ENCODE data around the gene ZNF641. TPM values are rescaled to one million over a fixed set of nuclear protein-coding genes. Genes with fewer than 3 reads are reported as not detected.

Gene ZNF641
- polyA plus RNA-seq, 2 of the 4 experiments (the other 2 are of a cell fraction) = 9.1 to 11.8 TPM

DNA sequence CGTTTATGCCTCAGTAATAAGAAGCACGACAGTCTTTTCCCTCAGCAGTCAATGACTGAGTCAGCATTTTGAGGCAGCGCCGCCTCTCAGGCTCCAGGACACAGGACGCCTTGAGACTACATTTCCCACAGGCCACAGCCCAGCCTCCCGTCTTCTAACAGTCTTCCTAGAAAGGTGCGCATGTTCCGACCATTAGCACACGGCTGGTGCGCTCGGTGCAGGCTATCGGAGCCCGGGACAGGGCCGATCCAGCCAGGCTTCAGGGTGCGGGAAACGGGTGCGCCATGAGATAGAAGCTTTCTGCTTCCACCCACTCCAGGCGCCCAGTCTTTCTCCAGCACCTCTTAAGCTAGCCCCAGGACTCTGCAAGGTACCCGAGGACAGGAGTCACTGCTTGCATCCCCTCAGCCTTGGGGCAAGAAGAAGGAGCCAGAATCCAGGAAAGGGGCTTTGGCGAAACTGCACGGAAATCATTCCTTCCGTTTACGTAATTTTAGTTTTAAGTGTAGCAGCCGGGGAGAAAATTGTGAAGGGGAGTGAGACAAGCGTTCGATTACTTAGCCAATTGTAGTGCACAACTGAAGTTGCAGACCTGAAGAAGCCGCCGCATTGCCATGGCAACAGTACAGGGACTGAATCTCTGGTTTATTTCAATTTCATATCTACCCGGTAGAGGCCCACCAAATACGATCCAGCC is 54.0 kb downstream of the ZNF641 start:
- 42% methylated on average over 30 of the region's 30 CpGs for WGBS (ENCODE audit: missing lambda C conversion rate)
- peak overlapping the region; percentile 74 for H3K4me2 ChIP-seq
- DNase-seq (ENCODE audit: low read depth in 1 of 2, low spot score in 1 of 2) (peak in 1 of 2 experiments; percentile 71), ATAC-seq (peak; percentile 98 to 99), FAIRE-seq (no peak)
- POLR2A ChIA-PET = no interaction called here
- peak; percentile 99 for TF ChIP-seq MAFK (IDR thresholded peaks at IDR 0.05; ENCODE audit: partially characterized antibody)
- TF ChIP-seq, protein P1, sequence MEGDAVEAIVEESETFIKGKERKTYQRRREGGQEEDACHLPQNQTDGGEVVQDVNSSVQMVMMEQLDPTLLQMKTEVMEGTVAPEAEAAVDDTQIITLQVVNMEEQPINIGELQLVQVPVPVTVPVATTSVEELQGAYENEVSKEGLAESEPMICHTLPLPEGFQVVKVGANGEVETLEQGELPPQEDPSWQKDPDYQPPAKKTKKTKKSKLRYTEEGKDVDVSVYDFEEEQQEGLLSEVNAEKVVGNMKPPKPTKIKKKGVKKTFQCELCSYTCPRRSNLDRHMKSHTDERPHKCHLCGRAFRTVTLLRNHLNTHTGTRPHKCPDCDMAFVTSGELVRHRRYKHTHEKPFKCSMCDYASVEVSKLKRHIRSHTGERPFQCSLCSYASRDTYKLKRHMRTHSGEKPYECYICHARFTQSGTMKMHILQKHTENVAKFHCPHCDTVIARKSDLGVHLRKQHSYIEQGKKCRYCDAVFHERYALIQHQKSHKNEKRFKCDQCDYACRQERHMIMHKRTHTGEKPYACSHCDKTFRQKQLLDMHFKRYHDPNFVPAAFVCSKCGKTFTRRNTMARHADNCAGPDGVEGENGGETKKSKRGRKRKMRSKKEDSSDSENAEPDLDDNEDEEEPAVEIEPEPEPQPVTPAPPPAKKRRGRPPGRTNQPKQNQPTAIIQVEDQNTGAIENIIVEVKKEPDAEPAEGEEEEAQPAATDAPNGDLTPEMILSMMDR (IDR thresholded peaks at IDR 0.05) = no peak
- 0 out of 2 replicates have a peak, but pooled peaks have one; percentile 5 for TF ChIP-seq POLR2A (IDR thresholded peaks at IDR 0.05; ENCODE audit: low read length)
- no peaks in the 10 kb centered on the region for H3K9me3 ChIP-seq
- no peaks in the 10 kb centered on the region for H3K4me1 ChIP-seq
- H3K4me3 ChIP-seq = peak overlapping the region; percentile 38
- CTCF ChIA-PET = no interaction called here
- H3K27ac ChIP-seq = peak overlapping the region; percentile 47 to 61; a peak in 4 of 6 replicates

DNA sequence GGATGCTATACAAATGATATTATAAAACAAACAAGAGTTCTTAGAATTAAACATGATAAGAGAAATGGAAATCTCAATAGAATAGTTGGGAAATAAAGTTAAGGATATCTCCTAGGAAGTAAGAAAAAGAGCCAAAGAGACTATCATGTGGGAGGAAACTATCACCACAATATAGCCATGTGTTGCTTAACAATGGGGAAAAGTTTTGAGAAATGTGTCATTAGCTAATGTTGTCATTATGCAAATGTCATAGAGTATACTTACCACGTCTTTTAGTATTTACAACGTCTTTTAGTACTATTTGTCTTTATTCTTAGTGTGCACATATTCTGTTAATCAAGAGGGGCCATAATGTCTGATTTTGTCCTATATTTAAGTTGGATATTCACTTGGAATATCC is 58.7 kb downstream of the ZNF641 start:
- CTCF ChIA-PET = interaction anchor here (1.1 kb wide), 1 partner anchor 162 kb away, joined by 3 read pairs; no protein-coding TSS in a partner anchor
- no peaks in the 10 kb centered on the region for H3K9me3 ChIP-seq
- TF ChIP-seq ZFP36 (IDR thresholded peaks at IDR 0.05; ENCODE audit: borderline replicate concordance, partially characterized antibody) (no peak), PHF8 (IDR thresholded peaks at IDR 0.05; ENCODE audit: borderline replicate concordance, low read depth) (no peak), EHF (CRISPR knock-in tag; IDR thresholded peaks at IDR 0.05) (no peak), CHD4 (IDR thresholded peaks at IDR 0.05; ENCODE audit: borderline replicate concordance) (no peak), ZNF302 (CRISPR knock-in tag; IDR thresholded peaks at IDR 0.05) (no peak), SREBF2 (IDR thresholded peaks at IDR 0.05) (no peak), NR3C1 (IDR thresholded peaks at IDR 0.05) (no peak), HOXB13 (CRISPR knock-in tag; IDR thresholded peaks at IDR 0.05; ENCODE audit: low read depth) (no peak), HOXB5 (CRISPR knock-in tag; IDR thresholded peaks at IDR 0.05) (no peak)
- TF ChIP-seq, protein P1 (IDR thresholded peaks at IDR 0.05) = no peak
- no peak overlapping the region for H3K27ac ChIP-seq
- no peak for ATAC-seq
- 7% methylated on average over 2 of the region's 2 CpGs for WGBS (ENCODE audit: missing lambda C conversion rate)
- POLR2A ChIA-PET = no interaction called here
- no peak overlapping the region for H3K4me2 ChIP-seq
- H3K4me1 ChIP-seq = no peaks in the 10 kb centered on the region
- H3K4me3 ChIP-seq = no peak overlapping the region
- no peak for FAIRE-seq
- DNase-seq (ENCODE audit: low read depth in 1 of 2, low spot score in 1 of 2) = no peak

DNA sequence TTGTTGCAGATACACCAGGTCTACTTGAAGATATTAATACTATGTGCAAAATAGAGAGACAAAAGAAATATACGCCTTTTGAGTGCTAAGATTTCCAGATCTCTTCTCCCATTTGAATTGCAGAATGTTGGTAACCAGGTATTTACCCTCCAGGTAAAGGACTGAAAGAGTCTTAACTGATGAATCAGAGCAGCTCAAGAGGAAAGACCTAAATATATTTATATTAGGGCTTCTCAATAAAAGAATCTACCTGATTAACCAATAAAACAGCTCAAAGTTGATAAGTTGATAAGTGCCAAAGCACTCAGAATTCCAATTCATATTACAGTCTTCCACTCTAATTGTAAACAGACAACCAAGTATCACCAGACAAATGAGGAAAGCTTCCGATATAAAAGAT is 59.2 kb downstream of the ZNF641 start:
- WGBS (ENCODE audit: missing lambda C conversion rate) = 85% methylated on average over 2 of the region's 2 CpGs
- TF ChIP-seq, protein P2, sequence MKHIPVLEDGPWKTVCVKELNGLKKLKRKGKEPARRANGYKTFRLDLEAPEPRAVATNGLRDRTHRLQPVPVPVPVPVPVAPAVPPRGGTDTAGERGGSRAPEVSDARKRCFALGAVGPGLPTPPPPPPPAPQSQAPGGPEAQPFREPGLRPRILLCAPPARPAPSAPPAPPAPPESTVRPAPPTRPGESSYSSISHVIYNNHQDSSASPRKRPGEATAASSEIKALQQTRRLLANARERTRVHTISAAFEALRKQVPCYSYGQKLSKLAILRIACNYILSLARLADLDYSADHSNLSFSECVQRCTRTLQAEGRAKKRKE (CRISPR knock-in tag; IDR thresholded peaks at IDR 0.05; ENCODE audit: low read depth) = no peak
- no peak for TF ChIP-seq TFCP2L1 (CRISPR knock-in tag; IDR thresholded peaks at IDR 0.05)
- no peak for TF ChIP-seq NR3C1 (IDR thresholded peaks at IDR 0.05)
- TF ChIP-seq MYC (IDR thresholded peaks at IDR 0.05; ENCODE audit: borderline replicate concordance, low read length) = no peak
- TF ChIP-seq, protein P3, sequence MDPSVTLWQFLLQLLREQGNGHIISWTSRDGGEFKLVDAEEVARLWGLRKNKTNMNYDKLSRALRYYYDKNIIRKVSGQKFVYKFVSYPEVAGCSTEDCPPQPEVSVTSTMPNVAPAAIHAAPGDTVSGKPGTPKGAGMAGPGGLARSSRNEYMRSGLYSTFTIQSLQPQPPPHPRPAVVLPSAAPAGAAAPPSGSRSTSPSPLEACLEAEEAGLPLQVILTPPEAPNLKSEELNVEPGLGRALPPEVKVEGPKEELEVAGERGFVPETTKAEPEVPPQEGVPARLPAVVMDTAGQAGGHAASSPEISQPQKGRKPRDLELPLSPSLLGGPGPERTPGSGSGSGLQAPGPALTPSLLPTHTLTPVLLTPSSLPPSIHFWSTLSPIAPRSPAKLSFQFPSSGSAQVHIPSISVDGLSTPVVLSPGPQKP (IDR thresholded peaks at IDR 0.05; ENCODE audit: low read depth, low read length) = no peak
- TF ChIP-seq, protein P4, sequence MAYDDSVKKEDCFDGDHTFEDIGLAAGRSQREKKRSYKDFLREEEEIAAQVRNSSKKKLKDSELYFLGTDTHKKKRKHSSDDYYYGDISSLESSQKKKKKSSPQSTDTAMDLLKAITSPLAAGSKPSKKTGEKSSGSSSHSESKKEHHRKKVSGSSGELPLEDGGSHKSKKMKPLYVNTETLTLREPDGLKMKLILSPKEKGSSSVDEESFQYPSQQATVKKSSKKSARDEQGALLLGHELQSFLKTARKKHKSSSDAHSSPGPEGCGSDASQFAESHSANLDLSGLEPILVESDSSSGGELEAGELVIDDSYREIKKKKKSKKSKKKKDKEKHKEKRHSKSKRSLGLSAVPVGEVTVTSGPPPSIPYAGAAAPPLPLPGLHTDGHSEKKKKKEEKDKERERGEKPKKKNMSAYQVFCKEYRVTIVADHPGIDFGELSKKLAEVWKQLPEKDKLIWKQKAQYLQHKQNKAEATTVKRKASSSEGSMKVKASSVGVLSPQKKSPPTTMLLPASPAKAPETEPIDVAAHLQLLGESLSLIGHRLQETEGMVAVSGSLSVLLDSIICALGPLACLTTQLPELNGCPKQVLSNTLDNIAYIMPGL (CRISPR knock-in tag; IDR thresholded peaks at IDR 0.05; ENCODE audit: borderline replicate concordance) = no peak
- no peak for TF ChIP-seq CEBPB (IDR thresholded peaks at IDR 0.05)
- no peak for TF ChIP-seq HOXB13 (CRISPR knock-in tag; IDR thresholded peaks at IDR 0.05; ENCODE audit: low read depth)
- no peak for TF ChIP-seq ZNF302 (CRISPR knock-in tag; IDR thresholded peaks at IDR 0.05)
- no peak for TF ChIP-seq TP53 (CRISPR knock-in tag; IDR thresholded peaks at IDR 0.05)
- TF ChIP-seq, protein P5, sequence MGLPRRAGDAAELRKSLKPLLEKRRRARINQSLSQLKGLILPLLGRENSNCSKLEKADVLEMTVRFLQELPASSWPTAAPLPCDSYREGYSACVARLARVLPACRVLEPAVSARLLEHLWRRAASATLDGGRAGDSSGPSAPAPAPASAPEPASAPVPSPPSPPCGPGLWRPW (IDR thresholded peaks at IDR 0.05) = no peak
- TF ChIP-seq JUNB (IDR thresholded peaks at IDR 0.05) = no peak
- TF ChIP-seq HOXB5 (CRISPR knock-in tag; IDR thresholded peaks at IDR 0.05) = no peak
- no peak for TF ChIP-seq FOSB (CRISPR knock-in tag; IDR thresholded peaks at IDR 0.05)
- TF ChIP-seq HEYL (CRISPR knock-in tag; IDR thresholded peaks at IDR 0.05) = no peak
- TF ChIP-seq SREBF2 (IDR thresholded peaks at IDR 0.05) = no peak
- no peak for FAIRE-seq
- Histone ChIP-seq H3K4me2 (no peak overlapping the region), H3K4me3 (no peak overlapping the region), H3K9me3 (no peaks in the 10 kb centered on the region), H3K27ac (no peak overlapping the region), H3K4me1 (no peaks in the 10 kb centered on the region)
- no peak for ATAC-seq
- ChIA-PET POLR2A (no interaction called here), CTCF (interaction anchor here (1.1 kb wide), 1 partner anchor 163 kb away, joined by 3 read pairs; no protein-coding TSS in a partner anchor)
- DNase-seq (ENCODE audit: low read depth in 1 of 2, low spot score in 1 of 2) = no peak

All from A549 (cell line).